Measurements from ENCODE around the gene RPL14. TPM values are rescaled to one million over a fixed set of nuclear protein-coding genes. Genes with fewer than 3 reads are reported as not detected.

The RPL14 gene
- total and polyA plus RNA-seq, 12 donors = 235 to 2,243 (median 1,006) TPM

- intact Hi-C loops (cut with DNase I) = no loop called here
- 81 to 86% (median 84%) methylated on average over 2 of the region's 2 CpGs for WGBS, 4 donors
- TF ChIP-seq CTCF (IDR thresholded peaks at IDR 0.05) (no peak), POLR2A (IDR thresholded peaks at IDR 0.05) (no peak)
- H3K9me3 ChIP-seq (replicated peaks in 1 of 3) = no peaks in the 10 kb centered on the region
- no peaks in the 10 kb centered on the region for H3K4me1 ChIP-seq (replicated peaks in 1 of 2)
- no peaks in the 10 kb centered on the region for H3K27me3 ChIP-seq
- DNase-seq = no peak
- H3K27ac ChIP-seq = no peak overlapping the region
- peaks cover 0 to 45% of the 10 kb centered on the region in 2 donors for H3K36me3 ChIP-seq (replicated peaks in 1 of 2)
- no peak overlapping the region for H3K4me3 ChIP-seq
These were observed 8.3 kb downstream of the RPL14 start for GRCh38 chr3:40465456-40465855.

- no peaks in the 10 kb centered on the region for H3K9me3 ChIP-seq (replicated peaks in 1 of 3)
- TF ChIP-seq POLR2A (IDR thresholded peaks at IDR 0.05) (no peak), CTCF (IDR thresholded peaks at IDR 0.05) (no peak)
- H3K27ac ChIP-seq = no peak overlapping the region
- no peaks in the 10 kb centered on the region for H3K27me3 ChIP-seq
- no peak for DNase-seq
- no peaks in the 10 kb centered on the region for H3K4me1 ChIP-seq (replicated peaks in 1 of 2)
- intact Hi-C loops (cut with DNase I) = no loop called here
- H3K36me3 ChIP-seq (replicated peaks in 1 of 2) = peaks cover 0 to 19% of the 10 kb centered on the region in 2 donors
- 89 to 96% (median 92%) methylated on average over 4 of the region's 4 CpGs for WGBS, 4 donors
- H3K4me3 ChIP-seq = no peak overlapping the region
These were observed 10.9 kb downstream of the RPL14 start for GRCh38 chr3:40468018-40468417.

- H3K4me1 ChIP-seq (replicated peaks in 1 of 2) = no peaks in the 10 kb centered on the region
- TF ChIP-seq POLR2A (IDR thresholded peaks at IDR 0.05) (no peak), CTCF (IDR thresholded peaks at IDR 0.05) (no peak)
- intact Hi-C loops (cut with DNase I) = no loop called here
- DNase-seq = peak in 2 of 7 donors; percentile 27 to 61
- no peaks in the 10 kb centered on the region for H3K27me3 ChIP-seq
- H3K9me3 ChIP-seq (replicated peaks in 1 of 3) = no peaks in the 10 kb centered on the region
- no peaks in the 10 kb centered on the region for H3K36me3 ChIP-seq (replicated peaks in 1 of 2)
- 62 to 76% (median 65%) methylated on average over 4 of the region's 4 CpGs for WGBS, 4 donors
- peak overlapping the region in 1 of 5 donors; percentile 17 for H3K27ac ChIP-seq
- no peak overlapping the region for H3K4me3 ChIP-seq
These were observed 13.6 kb downstream of the RPL14 start for GRCh38 chr3:40470701-40471100.

GRCh38 chr3:40476478-40477470, 19.6 kb downstream of the RPL14 start, which contains the start of gene ZNF619:
ZNF619 (plus strand) TSS chr3:40477122; CDS start chr3:40477980, 858 bp downstream.
- 6 to 9% (median 8%) methylated on average over 37 to 48 of the region's 48 CpGs for WGBS, 4 donors
- H3K36me3 ChIP-seq (replicated peaks in 1 of 2) = peaks cover 0 to under 1% of the 10 kb centered on the region in 2 donors

More at GRCh38 chr3:40476478-40477470, 19.6 kb downstream of the RPL14 start, which contains the start of gene ZNF619:
- intact Hi-C loops (cut with DNase I) = loop anchor here in 1 of 2 donors (2.0 kb wide), 1 partner anchor 50 kb away; no protein-coding TSS in a partner anchor
- no peak for TF ChIP-seq CTCF (IDR thresholded peaks at IDR 0.05)
- TF ChIP-seq POLR2A (IDR thresholded peaks at IDR 0.05) = peak in 1 of 2 donors; percentile 22
- peak; percentile 62 to 83 (median 74) for DNase-seq
- Histone ChIP-seq H3K4me3 (peak within 1 kb of the TSS; percentile 50 to 69 (median 69)), H3K9me3 (replicated peaks in 1 of 3) (no peaks in the 10 kb centered on the region), H3K27ac (peak within 1 kb of the TSS in 3 of 5 donors; percentile 35 to 56 (median 45)), H3K4me1 (replicated peaks in 1 of 2) (peaks cover 4 to 6% of the 10 kb centered on the region in 2 donors), H3K27me3 (no peaks in the 10 kb centered on the region)

Measured in adrenal gland (tissue), 12 donors.